Gastrocnemius medialis (tissue), 4 donors: Measurements from ENCODE around the gene COL11A2.

Experiments used
- POLR2A ChIP-seq, 2 donors: fragments of 450-650 bp; IDR thresholded peaks; one replicate each; pipeline ENCODE4 v1.6.1; 2017; ENCODE audit warnings: antibody characterized with exemption in 2 of 2, mild to moderate bottlenecking in 2 of 2, moderate library complexity in 2 of 2
- TF ChIP-seq, protein P1 (sequence below), 5 experiments: fragments of 450-650 bp in 3 of 5; fragments of 200-600 bp in 2 of 5; sonication (generic) in 2 of 5; IDR thresholded peaks in 4 of 5; conservative IDR thresholded peaks in 1 of 5; 1 replicate in 4 of 5; 2 replicates in 1 of 5; pipeline ENCODE4 v1.5.1; 2016 to 2019; ENCODE audit warnings: antibody characterized with exemption in 5 of 5, mild to moderate bottlenecking in 3 of 5, moderate library complexity in 3 of 5

DNA sequence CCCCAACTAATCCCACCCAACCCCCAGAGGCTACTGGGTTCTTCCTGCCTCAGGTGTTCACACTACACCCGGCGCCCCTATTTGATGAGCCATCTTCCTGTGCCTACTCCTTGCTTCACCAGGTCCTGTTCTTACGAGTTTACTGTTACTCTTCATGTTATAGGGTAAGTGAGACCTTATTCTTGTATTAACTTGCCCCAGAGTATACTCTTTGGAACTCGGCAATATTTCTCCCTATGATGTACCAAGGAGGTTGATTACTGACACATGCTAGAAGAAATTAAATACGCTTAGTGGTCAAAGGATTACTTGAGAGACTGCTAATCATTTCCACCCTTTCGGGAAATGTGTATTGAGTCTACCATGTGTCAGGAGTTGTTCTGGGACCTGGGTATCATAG lies 25.0 kb upstream of the COL11A2 start:
- TF ChIP-seq, protein P1, sequence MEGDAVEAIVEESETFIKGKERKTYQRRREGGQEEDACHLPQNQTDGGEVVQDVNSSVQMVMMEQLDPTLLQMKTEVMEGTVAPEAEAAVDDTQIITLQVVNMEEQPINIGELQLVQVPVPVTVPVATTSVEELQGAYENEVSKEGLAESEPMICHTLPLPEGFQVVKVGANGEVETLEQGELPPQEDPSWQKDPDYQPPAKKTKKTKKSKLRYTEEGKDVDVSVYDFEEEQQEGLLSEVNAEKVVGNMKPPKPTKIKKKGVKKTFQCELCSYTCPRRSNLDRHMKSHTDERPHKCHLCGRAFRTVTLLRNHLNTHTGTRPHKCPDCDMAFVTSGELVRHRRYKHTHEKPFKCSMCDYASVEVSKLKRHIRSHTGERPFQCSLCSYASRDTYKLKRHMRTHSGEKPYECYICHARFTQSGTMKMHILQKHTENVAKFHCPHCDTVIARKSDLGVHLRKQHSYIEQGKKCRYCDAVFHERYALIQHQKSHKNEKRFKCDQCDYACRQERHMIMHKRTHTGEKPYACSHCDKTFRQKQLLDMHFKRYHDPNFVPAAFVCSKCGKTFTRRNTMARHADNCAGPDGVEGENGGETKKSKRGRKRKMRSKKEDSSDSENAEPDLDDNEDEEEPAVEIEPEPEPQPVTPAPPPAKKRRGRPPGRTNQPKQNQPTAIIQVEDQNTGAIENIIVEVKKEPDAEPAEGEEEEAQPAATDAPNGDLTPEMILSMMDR (IDR thresholded peaks at IDR 0.05 in 4 of 5, conservative IDR thresholded peaks at IDR 0.05 in 1 of 5) = no peak
- TF ChIP-seq POLR2A (IDR thresholded peaks at IDR 0.05) = no peak
